WTC11 (cell line): ENCODE results near the gene G3BP2.

Experiments
- ATF1 ChIP-seq: sonication (generic); formaldehyde crosslinking; IDR thresholded peaks from 2 replicates; pipeline ENCODE4 v1.8.1; 2023; ENCODE audit warnings: mild to moderate bottlenecking, moderate library complexity, missing genetic modification reagents
- ATF2 ChIP-seq: sonication (generic); formaldehyde crosslinking; IDR thresholded peaks from 2 replicates; pipeline ENCODE4 v1.8.1; 2022; ENCODE audit warnings: low read depth, missing genetic modification reagents, borderline replicate concordance
- CTCF ChIP-seq: fragments of 200-600 bp; IDR thresholded peaks from 2 replicates; pipeline ENCODE4 v1.8.0; 2022; ENCODE audit warnings: antibody characterized with exemption
- ESRRA ChIP-seq: sonication (generic); formaldehyde crosslinking; IDR thresholded peaks from 2 replicates; pipeline ENCODE4 v1.8.1; 2022; ENCODE audit warnings: mild to moderate bottlenecking, missing genetic modification reagents, borderline replicate concordance
- GTF2I ChIP-seq: fragments of 250-450 bp; sonication (Bioruptor Pico); conservative IDR thresholded peaks from 2 replicates; pipeline ENCODE4 v1.4.0; 2021; ENCODE audit warnings: mild to moderate bottlenecking
- IRF2 ChIP-seq: sonication (generic); formaldehyde crosslinking; IDR thresholded peaks from 2 replicates; pipeline ENCODE4 v1.8.0; 2022; ENCODE audit warnings: low read depth, missing genetic modification reagents, borderline replicate concordance
- JUN ChIP-seq: sonication (generic); formaldehyde crosslinking; IDR thresholded peaks from 2 replicates; pipeline ENCODE4 v1.8.0; 2023; ENCODE audit warnings: mild to moderate bottlenecking, missing genetic modification reagents
- NFE2L1 ChIP-seq: sonication (generic); formaldehyde crosslinking; IDR thresholded peaks from 2 replicates; pipeline ENCODE4 v1.8.1; 2023; ENCODE audit warnings: missing genetic modification reagents
- SP1 ChIP-seq: sonication (generic); formaldehyde crosslinking; conservative IDR thresholded peaks from 2 replicates; pipeline ENCODE4 v1.8.1; 2022; ENCODE audit warnings: missing genetic modification reagents
- ZBTB21 ChIP-seq: sonication (generic); formaldehyde crosslinking; IDR thresholded peaks from 2 replicates; pipeline ENCODE4 v1.8.1; 2023; ENCODE audit warnings: mild to moderate bottlenecking, missing genetic modification reagents, borderline replicate concordance
- ZMAT4 ChIP-seq: fragments of 250-450 bp; sonication (Bioruptor Pico); IDR thresholded peaks from 2 replicates; pipeline ENCODE4 v1.9.0; 2021; ENCODE audit warnings: mild to moderate bottlenecking
- ZNF317 ChIP-seq: sonication (generic); formaldehyde crosslinking; IDR thresholded peaks from 2 replicates; pipeline ENCODE4 v1.8.1; 2023; ENCODE audit warnings: low read depth, mild to moderate bottlenecking, moderate library complexity, missing genetic modification reagents, borderline replicate concordance
- ZNF416 ChIP-seq: fragments of 250-450 bp; sonication (Bioruptor Pico); IDR thresholded peaks from 2 replicates; pipeline ENCODE4 v1.9.0; 2021; ENCODE audit warnings: mild to moderate bottlenecking, inconsistent platforms
- TF ChIP-seq, protein P1 (sequence below): sonication (generic); formaldehyde crosslinking; IDR thresholded peaks from 2 replicates; pipeline ENCODE4 v1.8.1; 2023; ENCODE audit warnings: mild to moderate bottlenecking, missing genetic modification reagents, moderate library complexity

DNA sequence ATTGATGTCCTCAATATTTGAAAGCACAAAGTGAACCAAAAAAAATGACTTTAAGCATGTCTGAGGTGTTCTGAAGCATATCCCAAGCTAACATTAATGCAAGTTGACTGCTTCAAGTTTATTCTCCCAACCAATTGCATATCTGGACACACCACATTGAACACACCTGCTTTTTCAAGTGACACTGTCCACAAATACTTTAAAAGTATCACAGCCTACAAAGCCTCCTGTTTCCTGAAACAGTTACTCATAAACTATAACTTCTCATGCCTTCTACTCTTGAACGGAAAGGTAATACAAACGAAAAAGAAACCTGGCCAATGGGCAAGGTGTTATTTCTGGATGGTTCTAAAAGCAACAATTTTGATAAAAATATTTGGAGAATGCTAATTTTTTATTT lies 44.0 kb downstream of the G3BP2 start:
- TF ChIP-seq, protein P1, sequence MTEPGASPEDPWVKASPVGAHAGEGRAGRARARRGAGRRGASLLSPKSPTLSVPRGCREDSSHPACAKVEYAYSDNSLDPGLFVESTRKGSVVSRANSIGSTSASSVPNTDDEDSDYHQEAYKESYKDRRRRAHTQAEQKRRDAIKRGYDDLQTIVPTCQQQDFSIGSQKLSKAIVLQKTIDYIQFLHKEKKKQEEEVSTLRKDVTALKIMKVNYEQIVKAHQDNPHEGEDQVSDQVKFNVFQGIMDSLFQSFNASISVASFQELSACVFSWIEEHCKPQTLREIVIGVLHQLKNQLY (CRISPR knock-in tag): no peak
- no peak for TF ChIP-seq ATF2 (CRISPR knock-in tag)
- TF ChIP-seq ZNF416 (CRISPR knock-in tag): no peak
- no peak for TF ChIP-seq CTCF
- no peak for TF ChIP-seq ZNF317 (CRISPR knock-in tag)
- TF ChIP-seq ATF1: no peak
- TF ChIP-seq ESRRA (CRISPR knock-in tag): no peak
- TF ChIP-seq JUN (CRISPR knock-in tag): no peak
- TF ChIP-seq IRF2: no peak
- no peak for TF ChIP-seq ZMAT4
- TF ChIP-seq ZBTB21 (CRISPR knock-in tag): no peak
- no peak for TF ChIP-seq GTF2I (CRISPR knock-in tag)
- no peak for TF ChIP-seq SP1
- TF ChIP-seq NFE2L1 (CRISPR knock-in tag): no peak
